H9 (cell line): Measurements from ENCODE around the gene EXOC3L4. TPM values are rescaled to one million over a fixed set of nuclear protein-coding genes. Genes with fewer than 3 reads are reported as not detected.

Source experiments
- DNase-seq: peaks from one replicate; pipeline ENCODE4 v3.0.0-alpha.2; 2017
- H2AFZ ChIP-seq: one replicate; pipeline ENCODE4 v1.6.1; 2013; ENCODE audit warnings: mild to moderate bottlenecking, low read length, control low read depth, moderate library complexity
- H2AK5ac ChIP-seq: 2 replicates; pipeline ENCODE4 v1.6.1; 2013; ENCODE audit warnings: low read length, control low read depth, mixed read lengths; ENCODE audit not compliant: insufficient read length
- H2BK120ac ChIP-seq: one replicate; pipeline ENCODE4 v1.6.1; 2013; ENCODE audit warnings: low read depth, mild to moderate bottlenecking, low read length, control low read depth, inconsistent platforms; ENCODE audit not compliant: poor library complexity, severe bottlenecking
- H2BK12ac ChIP-seq: 2 replicates; pipeline ENCODE4 v1.6.1; 2013; ENCODE audit warnings: low read length, control low read depth, mixed read lengths, low read depth; ENCODE audit not compliant: insufficient read length
- H2BK15ac ChIP-seq: 2 replicates; pipeline ENCODE4 v1.6.1; 2013; ENCODE audit warnings: low read depth, low read length, control low read depth
- H2BK20ac ChIP-seq: one replicate; pipeline ENCODE4 v1.6.1; 2013; ENCODE audit warnings: low read depth, mild to moderate bottlenecking, low read length, control low read depth, inconsistent platforms; ENCODE audit not compliant: poor library complexity, severe bottlenecking
- H2BK5ac ChIP-seq: 2 replicates; pipeline ENCODE4 v1.6.1; 2013; ENCODE audit warnings: low read length, control low read depth, mixed read lengths; ENCODE audit not compliant: insufficient read length
- H3K14ac ChIP-seq: 2 replicates; pipeline ENCODE4 v1.6.1; 2013; ENCODE audit warnings: low read length, control low read depth; ENCODE audit not compliant: insufficient read depth
- H3K18ac ChIP-seq: 2 replicates; pipeline ENCODE4 v1.6.1; 2013; ENCODE audit warnings: low read depth, mild to moderate bottlenecking, mixed read lengths, low read length, control low read depth; ENCODE audit not compliant: insufficient read length
- H3K23ac ChIP-seq: 2 replicates; pipeline ENCODE4 v1.6.1; 2013; ENCODE audit warnings: low read length, control low read depth, mixed read lengths, low read depth; ENCODE audit not compliant: insufficient read length
- H3K23me2 ChIP-seq: 2 replicates; pipeline ENCODE4 v1.6.1; 2013; ENCODE audit warnings: low read depth, mild to moderate bottlenecking, mixed read lengths, low read length, control low read depth; ENCODE audit not compliant: insufficient read length, poor library complexity, severe bottlenecking
- H3K27ac ChIP-seq: 2 replicates; pipeline ENCODE4 v1.5.1; 2013; ENCODE audit warnings: low read length, control low read depth, mixed read lengths, low read depth; ENCODE audit not compliant: insufficient read length
- H3K27me3 ChIP-seq: 2 replicates; pipeline ENCODE4 v1.6.1; 2013; ENCODE audit warnings: low read length, control low read depth, inconsistent platforms; ENCODE audit not compliant: insufficient read depth
- H3K4ac ChIP-seq: 2 replicates; pipeline ENCODE4 v1.6.1; 2013; ENCODE audit warnings: low read depth, mild to moderate bottlenecking, control low read depth, inconsistent platforms, low read length, moderate library complexity
- H3K4me1 ChIP-seq: 2 replicates; pipeline ENCODE4 v1.6.1; 2013; ENCODE audit warnings: low read length, control low read depth, inconsistent platforms; ENCODE audit not compliant: insufficient read depth
- H3K4me2 ChIP-seq: 2 replicates; pipeline ENCODE4 v1.6.1; 2013; ENCODE audit warnings: low read length, control low read depth, mixed read lengths; ENCODE audit not compliant: insufficient read length, insufficient read depth
- H3K56ac ChIP-seq: 2 replicates; pipeline ENCODE4 v1.6.1; 2013; ENCODE audit warnings: low read depth, mild to moderate bottlenecking, mixed read lengths, low read length, control low read depth; ENCODE audit not compliant: insufficient read length
- H3K79me1 ChIP-seq: 2 replicates; pipeline ENCODE4 v1.6.1; 2013; ENCODE audit warnings: low read depth, mild to moderate bottlenecking, moderate library complexity, low read length, control low read depth, inconsistent platforms; ENCODE audit not compliant: insufficient read depth, poor library complexity, severe bottlenecking
- H3K79me2 ChIP-seq: 2 replicates; pipeline ENCODE4 v1.6.1; 2013; ENCODE audit warnings: low read length, control low read depth, inconsistent platforms; ENCODE audit not compliant: insufficient read depth
- H3K9ac ChIP-seq: 2 replicates; pipeline ENCODE4 v1.6.1; 2013; ENCODE audit warnings: low read length, control low read depth, mixed read lengths; ENCODE audit not compliant: insufficient read length; ENCODE audit errors: extremely low read depth
- H3K9me3 ChIP-seq: one replicate; pipeline ENCODE4 v1.6.1; 2013; ENCODE audit warnings: low read depth, low read length, inconsistent platforms; ENCODE audit not compliant: control insufficient read depth
- H3T11ph ChIP-seq: one replicate; pipeline ENCODE4 v1.6.1; 2013; ENCODE audit warnings: mild to moderate bottlenecking, low read length, control low read depth, inconsistent platforms
- H4K20me1 ChIP-seq: one replicate; pipeline ENCODE4 v1.6.1; 2013; ENCODE audit not compliant: control insufficient read depth, insufficient read length, insufficient read depth
- H4K5ac ChIP-seq: 2 replicates; pipeline ENCODE4 v1.6.1; 2013; ENCODE audit warnings: low read depth, mild to moderate bottlenecking, mixed read lengths, low read length, control low read depth; ENCODE audit not compliant: insufficient read length
- H4K8ac ChIP-seq: replicated peaks from 2 replicates; pipeline ENCODE4 v1.6.1; 2013; ENCODE audit warnings: low read length, control low read depth, mixed read lengths, low read depth; ENCODE audit not compliant: insufficient read length
- H4K91ac ChIP-seq: 2 replicates; pipeline ENCODE4 v1.6.1; 2013; ENCODE audit warnings: low read depth, mild to moderate bottlenecking, moderate library complexity, mixed read lengths, low read length, control low read depth; ENCODE audit not compliant: insufficient read length
- H3K27ac Mint-ChIP-seq, 3 experiments: 2 replicates in 2 of 3; 3 replicates in 1 of 3; pipeline ENCODE4 v1.8.0; 2020 to 2021; ENCODE audit warnings: mixed read lengths in 3 of 3, mild to moderate bottlenecking in 1 of 3, moderate library complexity in 1 of 3
- H3K27me3 Mint-ChIP-seq: 2 replicates; pipeline ENCODE4 v1.8.0; 2021; ENCODE audit warnings: low read depth, mild to moderate bottlenecking, moderate library complexity, mixed read lengths
- H3K36me3 Mint-ChIP-seq, 3 experiments: 2 replicates in 2 of 3; 3 replicates in 1 of 3; pipeline ENCODE4 v1.8.0; 2020 to 2021; ENCODE audit warnings: low read depth in 3 of 3, mixed read lengths in 3 of 3; ENCODE audit not compliant: insufficient read depth in 1 of 3
- H3K4me1 Mint-ChIP-seq, 2 experiments: 2 replicates each; pipeline ENCODE4 v1.8.0; 2020; ENCODE audit warnings: mixed read lengths in 2 of 2
- H3K4me3 Mint-ChIP-seq, 2 experiments: 2 replicates in 1 of 2; 3 replicates in 1 of 2; pipeline ENCODE4 v1.8.0; 2020 to 2021; ENCODE audit warnings: mild to moderate bottlenecking in 2 of 2, mixed read lengths in 2 of 2, moderate library complexity in 1 of 2
- H3K9me3 Mint-ChIP-seq, 2 experiments: 2 replicates in 1 of 2; 3 replicates in 1 of 2; pipeline ENCODE4 v1.8.0; 2020; ENCODE audit warnings: mild to moderate bottlenecking in 2 of 2, mixed read lengths in 2 of 2, moderate library complexity in 1 of 2
- CTCF ChIP-seq: fragments of 200-600 bp; sonication (generic); conservative IDR thresholded peaks from 3 replicates; pipeline ENCODE4 v1.8.0; 2021; ENCODE audit warnings: antibody characterized with exemption, mild to moderate bottlenecking
- WGBS: extraction: QIAGEN DNeasy Blood & Tissue Kit; methylation state at CpG from one replicate; pipeline ENCODE4 v1.1.7; 2013; ENCODE audit warnings: missing lambda C conversion rate, low lambda C conversion rate, mixed read lengths; ENCODE audit not compliant: insufficient read length; ENCODE audit errors: extremely low coverage; 5-methylcytosine and 5-hydroxymethylcytosine counted together
- total RNA-seq: library from RNA; stranded (reverse); gene quantifications from 2 replicates; pipeline ENCODE4 v1.2.1, GENCODE V29; 2021

Gene EXOC3L4
- total RNA-seq, 1 experiment from 2014 or later: 0.42 TPM

DNA sequence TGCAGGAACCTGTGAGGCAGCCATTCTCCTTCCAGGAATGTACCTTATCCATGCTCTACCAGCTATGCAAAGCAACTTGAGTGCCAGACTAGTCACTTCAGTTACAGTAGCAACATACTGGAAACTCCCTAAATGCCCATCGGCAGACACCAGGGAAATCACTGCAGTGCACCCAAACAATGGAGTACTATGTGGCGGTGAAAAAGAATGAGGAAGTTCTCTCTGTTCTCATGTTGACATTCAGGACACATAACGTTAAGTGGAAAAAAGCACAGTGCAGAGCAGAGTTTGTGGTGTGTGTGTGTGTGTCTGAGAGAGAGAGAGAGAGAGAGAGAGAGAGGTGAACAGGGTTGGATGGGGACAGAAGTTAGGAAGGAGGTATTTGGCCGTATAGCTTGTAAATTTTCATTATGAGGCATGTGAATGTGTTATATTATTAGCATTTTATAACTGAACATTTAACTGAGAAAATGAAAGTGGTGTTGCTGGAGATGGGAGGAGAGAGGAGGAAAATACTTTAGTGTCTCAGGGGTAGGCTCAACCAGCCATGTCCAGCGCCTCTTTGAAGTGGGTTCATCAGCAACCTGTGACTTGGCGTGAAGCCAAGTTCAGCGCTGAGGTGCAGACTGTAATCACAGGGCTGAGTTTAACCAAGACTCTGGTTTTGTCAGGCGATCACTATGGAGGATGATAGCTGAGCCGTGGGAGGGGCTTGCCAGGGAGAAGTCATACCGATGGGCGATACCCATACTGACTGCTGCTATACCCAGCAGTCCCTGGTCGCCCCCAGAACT, 46.0 kb downstream of the EXOC3L4 start:
- no peak overlapping the region for H4K91ac ChIP-seq
- Mint-ChIP-seq H3K36me3 (peaks cover 0 to 8% (median 0%) of the 10 kb centered on the region in 3 experiments; a peak in 3 of 7 replicates), H3K4me3 (no peak overlapping the region), H3K27ac (peak overlapping the region in 1 of 3 experiments; percentile 44; a peak in 1 of 7 replicates), H3K4me1 (peaks cover 28 to 41% of the 10 kb centered on the region in 2 experiments), H3K27me3 (peaks cover 13% of the 10 kb centered on the region), H3K9me3 (no peaks in the 10 kb centered on the region; a peak in 2 of 5 replicates)
- no peak overlapping the region for H2BK5ac ChIP-seq
- no peak overlapping the region for H3K9ac ChIP-seq
- no peak overlapping the region for H3K23ac ChIP-seq
- H3K27me3 ChIP-seq: no peaks in the 10 kb centered on the region
- no peak overlapping the region for H3K27ac ChIP-seq
- no peak for DNase-seq
- H3K79me2 ChIP-seq: no peaks in the 10 kb centered on the region
- H3K23me2 ChIP-seq: peaks cover 8% of the 10 kb centered on the region
- no peak overlapping the region for H4K5ac ChIP-seq
- no peaks in the 10 kb centered on the region; the same call in 1 of the 2 replicates for H3K4me1 ChIP-seq
- H3K4ac ChIP-seq: no peak overlapping the region
- H3T11ph ChIP-seq: no peak overlapping the region
- no peak overlapping the region for H3K56ac ChIP-seq
- no peak overlapping the region for H3K18ac ChIP-seq
- no peaks in the 10 kb centered on the region for H3K79me1 ChIP-seq
- H4K20me1 ChIP-seq: no peaks in the 10 kb centered on the region
- no CpG with 5 or more reads among the region's 12 CpGs for WGBS
- H2BK20ac ChIP-seq: no peak overlapping the region
- H2BK12ac ChIP-seq: no peak overlapping the region
- no peak overlapping the region for H3K4me2 ChIP-seq
- H2AFZ ChIP-seq: no peak overlapping the region
- H2BK120ac ChIP-seq: no peak overlapping the region
- no peak overlapping the region for H4K8ac ChIP-seq
- H3K9me3 ChIP-seq: no peaks in the 10 kb centered on the region
- no peak for TF ChIP-seq CTCF
- no peak overlapping the region for H2AK5ac ChIP-seq
- no peak overlapping the region for H2BK15ac ChIP-seq
- no peak overlapping the region for H3K14ac ChIP-seq
